ENCODE results near the gene SYT17.

GRCh38 chr16:19175492-19176262, 7.6 kb downstream of the SYT17 start:
- TF ChIP-seq CTCF (IDR thresholded peaks at IDR 0.05; ENCODE audit: low read depth, low read length) = no peak
- TF ChIP-seq MAX (IDR thresholded peaks at IDR 0.05; ENCODE audit: low read depth, low read length) = no peak
- TF ChIP-seq POLR2A (IDR thresholded peaks at IDR 0.05; ENCODE audit: extremely low read depth, insufficient read length) = no peak

Data from NB4 (cell line).